ENCODE results near the gene DGKB.

The DGKB gene

DNA sequence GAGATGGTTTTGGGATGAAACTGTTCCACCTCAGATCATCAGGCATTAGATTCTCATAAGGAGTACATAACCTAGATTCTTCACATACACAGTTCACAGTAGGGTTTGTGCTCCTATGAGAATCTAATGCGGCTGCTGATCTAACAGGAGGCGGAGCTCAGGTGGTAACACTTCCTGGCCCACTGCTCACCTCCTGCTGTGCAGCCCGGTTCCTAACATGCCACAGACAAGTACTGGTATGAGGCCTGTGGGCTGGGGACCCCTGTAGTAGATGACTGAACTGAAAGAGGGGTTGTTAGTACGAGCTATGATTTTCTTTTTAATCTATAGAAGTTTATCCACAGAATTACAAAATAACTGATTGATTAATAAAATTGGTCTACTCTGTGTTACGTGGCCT lies 48.1 kb downstream of the DGKB start:
- TF ChIP-seq, protein P1, sequence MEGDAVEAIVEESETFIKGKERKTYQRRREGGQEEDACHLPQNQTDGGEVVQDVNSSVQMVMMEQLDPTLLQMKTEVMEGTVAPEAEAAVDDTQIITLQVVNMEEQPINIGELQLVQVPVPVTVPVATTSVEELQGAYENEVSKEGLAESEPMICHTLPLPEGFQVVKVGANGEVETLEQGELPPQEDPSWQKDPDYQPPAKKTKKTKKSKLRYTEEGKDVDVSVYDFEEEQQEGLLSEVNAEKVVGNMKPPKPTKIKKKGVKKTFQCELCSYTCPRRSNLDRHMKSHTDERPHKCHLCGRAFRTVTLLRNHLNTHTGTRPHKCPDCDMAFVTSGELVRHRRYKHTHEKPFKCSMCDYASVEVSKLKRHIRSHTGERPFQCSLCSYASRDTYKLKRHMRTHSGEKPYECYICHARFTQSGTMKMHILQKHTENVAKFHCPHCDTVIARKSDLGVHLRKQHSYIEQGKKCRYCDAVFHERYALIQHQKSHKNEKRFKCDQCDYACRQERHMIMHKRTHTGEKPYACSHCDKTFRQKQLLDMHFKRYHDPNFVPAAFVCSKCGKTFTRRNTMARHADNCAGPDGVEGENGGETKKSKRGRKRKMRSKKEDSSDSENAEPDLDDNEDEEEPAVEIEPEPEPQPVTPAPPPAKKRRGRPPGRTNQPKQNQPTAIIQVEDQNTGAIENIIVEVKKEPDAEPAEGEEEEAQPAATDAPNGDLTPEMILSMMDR (IDR thresholded peaks at IDR 0.05; ENCODE audit: low read depth, low read length, missing control alignments) = no peak
- no peak overlapping the region for H3K4me3 ChIP-seq (ENCODE audit: low read depth, low read length)
- no peak for DNase-seq (ENCODE audit: low read depth)

GRCh38 chr7:14851610-14852009 lies 50.9 kb downstream of the DGKB start:
- TF ChIP-seq, protein P1 (IDR thresholded peaks at IDR 0.05; ENCODE audit: low read depth, low read length, missing control alignments) = no peak
- DNase-seq (ENCODE audit: low read depth) = no peak
- H3K4me3 ChIP-seq (ENCODE audit: low read depth, low read length) = no peak overlapping the region

DNA sequence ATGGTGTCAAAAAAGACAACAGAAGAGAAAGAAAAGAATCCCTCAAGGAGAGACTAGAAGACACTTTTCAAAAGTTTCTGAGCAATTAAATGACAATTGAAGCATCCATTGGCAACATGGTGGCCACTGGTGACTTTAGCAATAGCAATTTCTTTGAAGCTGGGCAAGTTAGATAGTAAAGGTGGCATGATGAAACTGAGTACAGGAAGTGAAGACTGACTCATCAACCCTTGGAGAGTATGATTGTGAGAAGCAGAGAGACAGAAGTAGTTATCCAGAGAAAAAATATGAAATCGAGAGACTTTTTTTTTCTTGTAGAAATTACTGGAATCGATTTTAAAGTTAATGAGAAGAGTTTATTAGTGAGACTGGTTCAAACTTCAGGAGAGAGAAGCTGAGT lies 52.5 kb downstream of the DGKB start:
- DNase-seq (ENCODE audit: low read depth) = no peak
- TF ChIP-seq, protein P1 (IDR thresholded peaks at IDR 0.05; ENCODE audit: low read depth, low read length, missing control alignments) = no peak
- H3K4me3 ChIP-seq (ENCODE audit: low read depth, low read length) = no peak overlapping the region

GRCh38 chr7:14846405-14846804 lies 56.1 kb downstream of the DGKB start:
- TF ChIP-seq, protein P1 (IDR thresholded peaks at IDR 0.05; ENCODE audit: low read depth, low read length, missing control alignments) = no peak
- H3K4me3 ChIP-seq (ENCODE audit: low read depth, low read length) = no peak overlapping the region
- no peak for DNase-seq (ENCODE audit: low read depth)

DNA sequence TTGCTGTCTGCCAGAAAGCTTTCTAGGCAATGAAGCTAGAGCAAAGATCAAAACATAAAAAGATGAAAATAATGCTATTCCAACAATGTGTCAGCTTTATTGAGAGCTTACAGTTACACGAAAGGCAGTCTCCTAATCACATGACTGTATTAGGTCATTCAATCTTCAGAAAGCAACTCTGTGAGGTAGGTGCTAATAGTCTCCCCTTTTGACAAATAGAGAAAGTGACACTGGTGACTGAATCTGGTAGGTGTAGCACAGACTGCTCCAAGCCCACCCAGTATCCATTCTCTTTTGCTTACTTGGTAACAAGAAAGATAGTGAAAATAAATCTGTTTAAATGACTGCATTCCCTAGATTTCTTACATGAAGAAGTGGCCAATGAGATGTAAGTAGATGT lies 58.8 kb downstream of the DGKB start:
- DNase-seq (ENCODE audit: low read depth) = no peak
- H3K4me3 ChIP-seq (ENCODE audit: low read depth, low read length) = no peak overlapping the region
- TF ChIP-seq, protein P1 (IDR thresholded peaks at IDR 0.05; ENCODE audit: low read depth, low read length, missing control alignments) = no peak

- TF ChIP-seq, protein P1 (IDR thresholded peaks at IDR 0.05; ENCODE audit: low read depth, low read length, missing control alignments) = no peak
- no peak for DNase-seq (ENCODE audit: low read depth)
- H3K4me3 ChIP-seq (ENCODE audit: low read depth, low read length) = no peak overlapping the region
These were observed 60.0 kb downstream of the DGKB start for GRCh38 chr7:14842523-14842922.

- H3K4me3 ChIP-seq (ENCODE audit: low read depth, low read length) = no peak overlapping the region
- no peak for DNase-seq (ENCODE audit: low read depth)
These were observed 60.7 kb downstream of the DGKB start for GRCh38 chr7:14841869-14842268.

More at GRCh38 chr7:14841869-14842268, 60.7 kb downstream of the DGKB start:
- TF ChIP-seq, protein P1 (IDR thresholded peaks at IDR 0.05; ENCODE audit: low read depth, low read length, missing control alignments) = no peak

Data from GM12864 (cell line).